GM23248 (cell line): ENCODE data around the gene TBC1D14.

Experiments
- EZH2 ChIP-seq: fragments of 200-600 bp; sonication (generic); IDR thresholded peaks from 2 replicates; pipeline ENCODE4 v1.6.1; 2018; ENCODE audit warnings: antibody characterized with exemption, mild to moderate bottlenecking; ENCODE audit not compliant: insufficient read depth, poor library complexity, severe bottlenecking
- EZH2phosphoT487 ChIP-seq: fragments of 200-600 bp; sonication (generic); IDR thresholded peaks from 2 replicates; pipeline ENCODE4 v1.6.1; 2018; ENCODE audit warnings: antibody characterized with exemption, moderate library complexity, mild to moderate bottlenecking, low read depth; ENCODE audit not compliant: insufficient read depth

- TF ChIP-seq EZH2, result no peak
- TF ChIP-seq EZH2phosphoT487, result no peak
These were observed 131.1 kb downstream of the TBC1D14 start for GRCh38 chr4:7040765-7041164.
